ENCODE results near the gene ARHGEF12. TPM values are rescaled to one million over a fixed set of nuclear protein-coding genes. Genes with fewer than 3 reads are reported as not detected.

The ARHGEF12 gene
- total RNA-seq, 1 experiment from 2014 or later: 29.4 TPM

- DNase-seq (ENCODE audit: low spot score): no peak
Observed at GRCh38 chr11:120317689-120318480, 18.3 kb upstream of the ARHGEF12 start.

- no peak for DNase-seq (ENCODE audit: low spot score)
Observed at GRCh38 chr11:120318906-120319305, 17.3 kb upstream of the ARHGEF12 start.

- DNase-seq (ENCODE audit: low spot score): no peak
Observed at GRCh38 chr11:120324932-120325810, 11.0 kb upstream of the ARHGEF12 start, which contains the start of gene TLCD5. Gene TLCD5, plus strand, starts transcription at chr11:120325299. Its CDS starts 2,143 bp downstream, at chr11:120327442.

- DNase-seq (ENCODE audit: low spot score): no peak
Observed at GRCh38 chr11:120326228-120326627, 10.0 kb upstream of the ARHGEF12 start.

GRCh38 chr11:120326845-120327281 lies 9.3 kb upstream of the ARHGEF12 start:
- no peak for DNase-seq (ENCODE audit: low spot score)

- DNase-seq (ENCODE audit: low spot score): no peak
Observed at GRCh38 chr11:120327311-120327710, 8.9 kb upstream of the ARHGEF12 start.

- no peak for DNase-seq (ENCODE audit: low spot score)
Observed at GRCh38 chr11:120329556-120329955, 6.7 kb upstream of the ARHGEF12 start.

GRCh38 chr11:120330045-120330444 lies 6.2 kb upstream of the ARHGEF12 start:
- DNase-seq (ENCODE audit: low spot score): no peak

GRCh38 chr11:120331301-120331996 lies 4.8 kb upstream of the ARHGEF12 start:
- DNase-seq (ENCODE audit: low spot score): peak; percentile 87

GRCh38 chr11:120332822-120333716 lies 3.1 kb upstream of the ARHGEF12 start:
- DNase-seq (ENCODE audit: low spot score): no peak

- no peak for DNase-seq (ENCODE audit: low spot score)
Observed at GRCh38 chr11:120333801-120334200, 2.4 kb upstream of the ARHGEF12 start.

GRCh38 chr11:120334332-120334731 lies 1.9 kb upstream of the ARHGEF12 start:
- no peak for DNase-seq (ENCODE audit: low spot score)

- DNase-seq (ENCODE audit: low spot score): peak; percentile 64
Observed at GRCh38 chr11:120334894-120335462, 1.2 kb upstream of the ARHGEF12 start.

- DNase-seq (ENCODE audit: low spot score): no peak
Observed at GRCh38 chr11:120335556-120335907, 681 bp upstream of the ARHGEF12 start.

- DNase-seq (ENCODE audit: low spot score): no peak
Observed at GRCh38 chr11:120336641-120337354, 585 bp downstream of the ARHGEF12 start.

- no peak for DNase-seq (ENCODE audit: low spot score)
Observed at GRCh38 chr11:120337355-120338106, 1.3 kb downstream of the ARHGEF12 start.

GRCh38 chr11:120338107-120338933 lies 2.1 kb downstream of the ARHGEF12 start:
- DNase-seq (ENCODE audit: low spot score): no peak

GRCh38 chr11:120339394-120339890 lies 3.2 kb downstream of the ARHGEF12 start:
- DNase-seq (ENCODE audit: low spot score): no peak

Measured in A172 (cell line).